ENCODE data around the gene MSMO1.

Gene MSMO1

GRCh38 chr4:165325732-165326512 is 1.5 kb upstream of the MSMO1 start:
- no peak for TF ChIP-seq POLR2AphosphoS5 (IDR thresholded peaks at IDR 0.05; ENCODE audit: low read depth, low read length)

DNA sequence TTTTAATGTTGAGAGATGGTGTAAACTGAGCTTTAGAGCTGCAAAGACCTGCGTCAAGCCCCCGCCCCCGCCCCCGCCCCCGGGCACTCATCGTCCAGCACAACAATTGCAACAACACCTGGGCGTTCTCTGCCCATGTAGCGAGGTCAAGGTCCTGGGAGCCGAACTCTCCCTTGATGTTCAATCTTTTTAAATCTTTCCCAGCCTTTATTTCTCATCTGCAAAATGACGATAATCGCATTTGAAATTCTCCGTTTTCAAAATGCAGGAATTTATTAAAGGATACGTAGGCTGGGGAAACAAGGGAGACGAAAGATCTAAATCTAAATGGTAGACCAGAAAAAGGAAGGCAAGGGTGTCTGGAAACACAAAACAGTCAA is 648 bp upstream of the MSMO1 start:
- TF ChIP-seq SIN3A (IDR thresholded peaks at IDR 0.05; ENCODE audit: borderline replicate concordance, insufficient read depth, low read length) (no peak), REST (IDR thresholded peaks at IDR 0.05; ENCODE audit: insufficient read depth in 1 of 2, low read depth in 2 of 2, low read length in 2 of 2) (no peak), POLR2AphosphoS5 (IDR thresholded peaks at IDR 0.05; ENCODE audit: low read depth, low read length) (no peak), FOXP2 (optimal IDR thresholded peaks at IDR 0.05; ENCODE audit: borderline replicate concordance, extremely low read depth, extremely low read length, insufficient read depth) (no peak), TAF1 (IDR thresholded peaks at IDR 0.05; ENCODE audit: borderline replicate concordance, insufficient read depth, low read length) (no peak)

DNA sequence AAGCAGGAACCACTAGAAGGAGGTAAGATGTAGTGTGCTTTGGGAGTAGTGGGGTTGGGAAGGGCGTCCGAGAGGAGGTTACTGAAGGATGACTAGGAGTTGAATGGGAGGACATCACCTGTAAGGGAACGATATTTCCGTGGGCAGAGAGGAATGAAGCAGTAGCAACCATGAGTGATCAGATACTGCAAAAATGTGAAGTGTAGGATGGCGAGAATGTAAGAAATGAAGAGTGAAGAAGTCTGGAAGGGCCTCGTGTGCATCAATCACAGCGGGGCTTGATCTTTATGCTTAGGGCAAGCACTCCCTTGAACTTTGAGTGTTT is 594 bp downstream of the MSMO1 start:
- TF ChIP-seq FOXP2 (optimal IDR thresholded peaks at IDR 0.05; ENCODE audit: borderline replicate concordance, extremely low read depth, extremely low read length, insufficient read depth) (no peak), REST (IDR thresholded peaks at IDR 0.05; ENCODE audit: insufficient read depth in 1 of 2, low read depth in 2 of 2, low read length in 2 of 2) (no peak), SIN3A (IDR thresholded peaks at IDR 0.05; ENCODE audit: borderline replicate concordance, insufficient read depth, low read length) (no peak)

DNA sequence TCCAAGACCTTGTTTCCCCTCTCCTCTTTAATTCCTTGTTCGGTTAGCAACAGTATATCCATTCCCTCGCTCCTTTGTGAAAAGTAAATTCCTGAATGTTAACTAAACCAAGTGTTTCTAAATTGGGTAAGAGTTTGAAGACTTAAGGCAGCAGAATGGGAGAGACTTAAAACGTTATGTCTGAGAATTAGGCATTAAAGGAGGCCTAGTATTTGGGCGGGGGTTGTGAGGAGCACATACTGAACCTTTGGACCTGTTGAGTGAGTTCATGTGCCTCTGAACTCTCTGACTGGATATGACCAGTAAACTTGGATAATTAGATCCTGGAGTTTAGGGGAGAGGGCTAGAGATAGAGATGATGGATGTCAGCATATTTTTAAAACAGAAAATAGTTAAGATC is 1.2 kb downstream of the MSMO1 start:
- TF ChIP-seq SIN3A (IDR thresholded peaks at IDR 0.05; ENCODE audit: borderline replicate concordance, insufficient read depth, low read length) (no peak), POLR2AphosphoS5 (IDR thresholded peaks at IDR 0.05; ENCODE audit: low read depth, low read length) (no peak), FOXP2 (optimal IDR thresholded peaks at IDR 0.05; ENCODE audit: borderline replicate concordance, extremely low read depth, extremely low read length, insufficient read depth) (no peak), REST (IDR thresholded peaks at IDR 0.05; ENCODE audit: insufficient read depth in 1 of 2, low read depth in 2 of 2, low read length in 2 of 2) (no peak), TAF1 (IDR thresholded peaks at IDR 0.05; ENCODE audit: borderline replicate concordance, insufficient read depth, low read length) (no peak)

DNA sequence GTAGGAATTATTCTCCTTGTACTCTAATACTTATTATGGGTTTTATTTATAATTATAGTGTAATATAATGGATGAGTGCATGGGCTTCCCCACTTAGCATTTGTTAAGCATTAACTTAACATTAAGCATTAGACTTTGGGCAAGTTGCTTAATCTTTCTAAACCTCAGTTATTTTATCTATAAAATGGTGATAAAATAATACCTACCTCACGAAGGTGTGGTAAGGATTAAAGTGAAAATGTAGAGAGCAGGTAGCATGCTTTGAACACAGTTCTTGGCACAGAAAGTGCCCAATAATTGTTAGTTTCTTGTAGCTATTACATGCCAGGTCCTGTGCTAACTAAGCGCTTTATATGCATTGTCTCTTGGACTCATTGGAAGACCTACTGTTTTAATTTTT is 2.6 kb downstream of the MSMO1 start:
- TF ChIP-seq SIN3A (IDR thresholded peaks at IDR 0.05; ENCODE audit: borderline replicate concordance, insufficient read depth, low read length) (no peak), POLR2AphosphoS5 (IDR thresholded peaks at IDR 0.05; ENCODE audit: low read depth, low read length) (no peak), FOXP2 (optimal IDR thresholded peaks at IDR 0.05; ENCODE audit: borderline replicate concordance, extremely low read depth, extremely low read length, insufficient read depth) (no peak), REST (IDR thresholded peaks at IDR 0.05; ENCODE audit: insufficient read depth in 1 of 2, low read depth in 2 of 2, low read length in 2 of 2) (no peak)
